Measurements from ENCODE around the gene NR2F1. TPM values are rescaled to one million over a fixed set of nuclear protein-coding genes. Genes with fewer than 3 reads are reported as not detected.

NR2F1 gene
- total RNA-seq, 2 experiments from 2014 or later, result not detected

DNA sequence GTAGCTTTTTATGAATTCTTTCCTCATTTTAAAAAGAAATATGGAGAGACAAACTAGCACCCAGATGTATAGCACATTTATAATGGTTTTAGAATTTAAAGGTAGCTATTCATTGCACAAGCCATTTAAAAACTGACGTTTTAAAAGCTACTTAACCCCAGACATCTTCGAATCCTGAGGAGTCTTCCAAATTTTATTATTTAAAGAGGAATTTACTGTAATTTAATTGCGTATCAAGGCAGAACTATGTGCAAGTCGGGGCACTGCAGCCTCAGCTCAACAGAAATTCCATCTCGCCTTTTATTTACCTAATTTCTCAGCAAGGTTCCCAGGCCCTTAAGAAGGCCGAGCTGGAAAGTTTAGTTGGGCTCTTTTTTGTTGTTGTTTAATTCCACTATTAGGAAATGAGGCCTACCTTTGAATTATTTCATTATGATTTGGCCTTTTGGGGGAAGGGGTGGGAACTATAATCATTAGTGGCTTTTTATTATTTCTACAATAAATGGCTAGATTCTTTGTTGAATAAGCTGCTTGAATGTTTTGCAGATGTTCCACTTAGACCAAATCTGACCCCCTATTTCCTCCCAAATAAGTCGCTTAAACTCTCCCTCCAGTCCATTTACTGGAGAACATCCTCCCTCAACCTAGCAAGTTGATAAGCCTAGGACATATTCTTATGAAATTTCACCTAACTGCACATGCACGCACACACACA lies 20.2 kb downstream of the NR2F1 start:
- peaks cover 56% of the 10 kb centered on the region for H3K27me3 Mint-ChIP-seq
- H3K9me3 Mint-ChIP-seq, result no peaks in the 10 kb centered on the region
- ChIA-PET POLR2A (no interaction called here), CTCF (interaction anchor here (0.6 to 1.1 kb wide), 4 partner anchors 16 to 198 kb away, joined by 3 to 6 read pairs (median 3); partner anchors contain the start of gene NR2F1-AS1)
- intact Hi-C loops (cut with micrococcal nuclease), result loop anchor here (2.0 kb wide), 1 partner anchor 32 kb away; no protein-coding TSS in a partner anchor
- DNase-seq, result no peak
- no peak overlapping the region for H3K27ac Mint-ChIP-seq
- peaks cover 13% of the 10 kb centered on the region for H3K4me1 Mint-ChIP-seq (ENCODE audit: low read depth)
- H3K36me3 Mint-ChIP-seq, result peaks cover 3% of the 10 kb centered on the region
- no peak overlapping the region for H3K4me3 Mint-ChIP-seq

DNA sequence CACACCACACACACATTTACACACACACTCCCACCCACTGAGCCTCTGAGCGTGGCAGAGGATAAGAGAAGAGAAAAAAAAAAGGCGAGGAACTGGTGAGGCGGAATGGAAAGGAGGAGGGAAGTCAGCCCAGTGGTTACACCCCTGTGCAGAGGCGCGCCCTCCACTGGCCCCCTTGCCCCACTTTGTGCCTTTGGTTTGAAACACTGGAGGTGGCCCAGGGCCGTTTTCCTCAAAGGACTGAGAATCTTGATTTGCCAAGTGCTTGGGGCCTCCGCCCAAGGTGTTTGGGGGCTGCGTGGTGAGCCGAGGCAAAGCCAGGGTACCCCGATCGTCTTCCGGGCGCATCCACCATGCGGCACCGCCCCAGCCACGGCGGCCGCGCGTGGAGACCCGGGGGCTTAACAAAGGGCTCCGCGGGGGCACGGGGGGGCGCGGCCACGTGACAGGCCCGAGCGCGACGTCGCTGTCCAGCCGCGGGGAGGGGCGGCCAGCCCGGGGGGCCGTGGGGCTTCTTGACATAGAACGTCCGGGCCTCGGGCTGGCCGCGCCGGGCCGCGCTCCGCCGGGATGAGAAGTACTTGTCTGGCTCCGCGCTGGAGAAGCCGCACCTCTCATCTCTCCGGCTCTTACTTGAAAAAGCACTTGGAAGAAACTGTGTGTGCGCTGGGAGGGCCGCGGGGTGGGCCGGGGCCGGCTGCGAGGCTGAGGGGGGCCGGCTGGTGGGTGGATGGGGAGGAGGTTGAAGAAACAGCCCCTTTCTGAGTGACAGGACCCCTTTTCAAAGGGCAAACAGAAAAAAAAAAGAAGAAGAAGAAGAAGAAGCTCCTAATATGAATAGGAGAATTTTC lies 21.0 kb downstream of the NR2F1 start:
- H3K4me1 Mint-ChIP-seq (ENCODE audit: low read depth), result peaks cover 13% of the 10 kb centered on the region
- no peak overlapping the region for H3K4me3 Mint-ChIP-seq
- intact Hi-C loops (cut with micrococcal nuclease), result loop anchor here (2.0 kb wide), 1 partner anchor 33 kb away; no protein-coding TSS in a partner anchor
- DNase-seq, result no peak
- no peaks in the 10 kb centered on the region for H3K9me3 Mint-ChIP-seq
- H3K36me3 Mint-ChIP-seq, result peaks cover 3% of the 10 kb centered on the region
- peaks cover 62% of the 10 kb centered on the region for H3K27me3 Mint-ChIP-seq
- ChIA-PET POLR2A (no interaction called here), CTCF (interaction anchor here (1.1 kb wide), 1 partner anchor 197 kb away, joined by 6 read pairs; no protein-coding TSS in a partner anchor)
- no peak overlapping the region for H3K27ac Mint-ChIP-seq

DNA sequence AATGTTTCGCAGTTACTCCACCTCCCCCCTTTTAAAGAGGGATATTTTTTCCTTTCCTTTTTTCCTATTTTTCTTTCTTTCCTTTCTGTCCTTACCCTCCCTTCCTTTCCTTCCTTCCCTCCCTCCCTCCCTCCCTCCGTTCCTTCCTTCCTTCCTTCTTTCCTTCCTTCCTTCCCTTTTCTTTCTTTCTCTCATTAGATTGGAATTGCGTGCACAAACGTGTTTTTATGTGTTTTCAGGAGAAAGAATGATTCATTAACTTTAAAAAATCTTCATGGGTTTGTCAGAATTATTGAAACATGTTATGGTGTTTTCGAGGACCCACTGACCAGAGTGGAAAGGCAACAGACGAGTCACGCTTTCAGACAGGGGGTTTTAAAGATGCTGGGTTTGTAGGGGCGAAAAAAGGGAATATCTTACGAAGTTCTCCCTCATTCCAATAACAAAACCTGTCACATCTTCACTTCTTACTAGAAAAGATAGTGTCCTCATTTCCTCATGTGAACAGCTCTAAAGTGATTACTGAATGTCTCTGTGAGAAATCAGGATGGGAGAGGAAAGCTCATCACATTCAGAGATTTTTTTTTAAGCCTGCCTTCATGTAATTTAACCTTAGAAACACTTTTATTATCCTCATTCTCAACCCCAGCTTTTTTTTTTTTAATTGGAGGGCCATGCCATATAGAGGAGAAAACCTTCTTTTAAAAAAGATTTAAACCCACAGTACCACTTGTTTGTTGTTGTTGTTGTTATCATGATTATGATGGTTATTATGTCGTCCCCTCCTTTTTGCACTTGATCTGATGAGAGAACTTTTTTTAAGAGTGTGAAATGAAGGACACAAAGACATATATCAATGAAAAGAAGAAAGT lies 21.9 kb downstream of the NR2F1 start:
- H3K27me3 Mint-ChIP-seq, result peaks cover 68% of the 10 kb centered on the region
- H3K36me3 Mint-ChIP-seq, result peaks cover 3% of the 10 kb centered on the region
- no peak for DNase-seq
- POLR2A ChIA-PET, result no interaction called here
- no peak overlapping the region for H3K4me3 Mint-ChIP-seq
- no peak overlapping the region for H3K27ac Mint-ChIP-seq
- no peaks in the 10 kb centered on the region for H3K9me3 Mint-ChIP-seq
- intact Hi-C loops (cut with micrococcal nuclease), result no loop called here
- peaks cover 13% of the 10 kb centered on the region for H3K4me1 Mint-ChIP-seq (ENCODE audit: low read depth)
- CTCF ChIA-PET, result interaction anchor here (0.7 kb wide), 1 partner anchor 17 kb away, joined by 3 read pairs; no protein-coding TSS in a partner anchor

GRCh38 chr5:93606382-93606752 lies 23.3 kb downstream of the NR2F1 start:
- intact Hi-C loops (cut with micrococcal nuclease), result no loop called here
- Mint-ChIP-seq H3K27ac (no peak overlapping the region), H3K9me3 (no peaks in the 10 kb centered on the region), H3K4me3 (no peak overlapping the region), H3K27me3 (peaks cover 82% of the 10 kb centered on the region), H3K4me1 (ENCODE audit: low read depth) (peaks cover 13% of the 10 kb centered on the region), H3K36me3 (peaks cover 3% of the 10 kb centered on the region)
- DNase-seq, result no peak
- ChIA-PET POLR2A (no interaction called here), CTCF (interaction anchor here (1.6 to 3.9 kb wide), 4 partner anchors 15 to 194 kb away, joined by 6 to 37 read pairs (median 9); no protein-coding TSS in a partner anchor)

GRCh38 chr5:93607367-93608258 lies 24.6 kb downstream of the NR2F1 start:
- intact Hi-C loops (cut with micrococcal nuclease), result loop anchor here (1.0 kb wide), 1 partner anchor 194 kb away; no protein-coding TSS in a partner anchor
- DNase-seq, result no peak
- ChIA-PET POLR2A (no interaction called here), CTCF (interaction anchor here (0.7 to 3.9 kb wide), 13 partner anchors 9 to 1130 kb away, joined by 3 to 37 read pairs (median 6); partner anchors contain the start of gene NR2F1)
- no peak overlapping the region for H3K27ac Mint-ChIP-seq
- H3K4me1 Mint-ChIP-seq (ENCODE audit: low read depth), result peaks cover 18% of the 10 kb centered on the region
- peaks cover 5% of the 10 kb centered on the region for H3K36me3 Mint-ChIP-seq
- no peaks in the 10 kb centered on the region for H3K9me3 Mint-ChIP-seq
- peak overlapping the region; percentile 8 for H3K4me3 Mint-ChIP-seq
- peaks cover 82% of the 10 kb centered on the region for H3K27me3 Mint-ChIP-seq

DNA sequence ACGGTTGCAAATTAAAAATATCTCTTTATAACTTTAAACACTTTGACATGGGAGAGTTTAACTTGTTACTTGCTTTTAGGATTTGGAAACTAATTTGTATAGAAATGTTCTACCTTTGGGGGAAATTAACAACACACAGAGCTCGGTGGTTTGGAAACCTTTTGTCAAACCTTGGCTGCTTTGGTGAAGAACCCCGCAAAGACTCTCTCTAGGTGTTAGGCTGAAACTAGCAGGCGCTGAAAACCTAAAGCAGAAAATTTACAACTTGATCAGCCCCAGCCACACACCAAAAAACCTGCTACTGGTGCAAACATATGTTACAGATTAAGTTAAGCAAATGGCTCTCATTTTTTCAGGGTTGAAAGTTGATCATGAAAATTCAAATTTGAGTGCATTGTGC lies 25.8 kb downstream of the NR2F1 start:
- Mint-ChIP-seq H3K9me3 (no peaks in the 10 kb centered on the region), H3K4me3 (no peak overlapping the region), H3K4me1 (ENCODE audit: low read depth) (peaks cover 15% of the 10 kb centered on the region), H3K27ac (no peak overlapping the region), H3K36me3 (peaks cover 3% of the 10 kb centered on the region), H3K27me3 (peaks cover 78% of the 10 kb centered on the region)
- intact Hi-C loops (cut with micrococcal nuclease), result no loop called here
- no peak for DNase-seq
- POLR2A ChIA-PET, result no interaction called here
- CTCF ChIA-PET, result interaction anchor here (1.1 to 3.9 kb wide), 5 partner anchors 9 to 196 kb away, joined by 3 to 37 read pairs (median 6); no protein-coding TSS in a partner anchor

DNA sequence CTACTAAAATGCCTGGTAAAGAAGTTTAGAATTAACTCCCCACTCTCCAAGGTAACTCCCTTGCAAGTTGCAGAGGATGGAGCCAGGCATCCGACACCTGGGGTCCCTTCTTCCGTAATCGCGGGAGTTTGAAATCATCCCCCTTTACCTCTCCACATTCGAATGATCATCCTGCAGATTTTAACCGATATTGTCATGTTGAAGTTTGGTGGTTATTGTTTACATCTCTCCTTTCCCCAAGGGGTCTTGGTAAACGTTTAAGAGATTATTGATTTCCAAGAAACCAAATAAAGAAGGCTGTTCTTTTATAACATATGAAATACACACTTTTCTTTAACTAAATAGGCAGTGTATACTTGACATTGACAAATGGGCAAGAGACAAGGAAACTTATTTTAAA lies 26.7 kb downstream of the NR2F1 start:
- intact Hi-C loops (cut with micrococcal nuclease), result no loop called here
- no peak overlapping the region for H3K4me3 Mint-ChIP-seq
- H3K27ac Mint-ChIP-seq, result no peak overlapping the region
- H3K4me1 Mint-ChIP-seq (ENCODE audit: low read depth), result peaks cover 15% of the 10 kb centered on the region
- ChIA-PET POLR2A (no interaction called here), CTCF (interaction anchor here (1.1 to 3.9 kb wide), 2 partner anchors 8 to 191 kb away, joined by 3 to 37 read pairs; no protein-coding TSS in a partner anchor)
- no peaks in the 10 kb centered on the region for H3K9me3 Mint-ChIP-seq
- no peak for DNase-seq
- H3K36me3 Mint-ChIP-seq, result peaks cover 3% of the 10 kb centered on the region
- H3K27me3 Mint-ChIP-seq, result peaks cover 81% of the 10 kb centered on the region

GRCh38 chr5:93610581-93611272 lies 27.7 kb downstream of the NR2F1 start:
- Mint-ChIP-seq H3K4me1 (ENCODE audit: low read depth) (peaks cover 15% of the 10 kb centered on the region), H3K27me3 (peaks cover 77% of the 10 kb centered on the region), H3K9me3 (no peaks in the 10 kb centered on the region), H3K27ac (no peak overlapping the region), H3K4me3 (no peak overlapping the region), H3K36me3 (peaks cover 3% of the 10 kb centered on the region)
- POLR2A ChIA-PET, result no interaction called here
- CTCF ChIA-PET, result interaction anchor here (0.9 kb wide), 1 partner anchor 190 kb away, joined by 4 read pairs; no protein-coding TSS in a partner anchor
- DNase-seq, result no peak
- intact Hi-C loops (cut with micrococcal nuclease), result no loop called here

GRCh38 chr5:93611273-93611975 lies 28.4 kb downstream of the NR2F1 start:
- peaks cover 3% of the 10 kb centered on the region for H3K36me3 Mint-ChIP-seq
- H3K4me3 Mint-ChIP-seq, result no peak overlapping the region
- no peak for DNase-seq
- ChIA-PET POLR2A (no interaction called here), CTCF (interaction anchor here (0.9 kb wide), 1 partner anchor 189 kb away, joined by 4 read pairs; no protein-coding TSS in a partner anchor)
- no peaks in the 10 kb centered on the region for H3K9me3 Mint-ChIP-seq
- peaks cover 76% of the 10 kb centered on the region for H3K27me3 Mint-ChIP-seq
- H3K4me1 Mint-ChIP-seq (ENCODE audit: low read depth), result peaks cover 15% of the 10 kb centered on the region
- H3K27ac Mint-ChIP-seq, result no peak overlapping the region
- intact Hi-C loops (cut with micrococcal nuclease), result no loop called here
